Keratinocyte (primary cell): Measurements from ENCODE around the gene GNPAT. TPM values are rescaled to one million over a fixed set of nuclear protein-coding genes. Genes with fewer than 3 reads are reported as not detected.

Experiments
- DNase-seq: peaks from one replicate; pipeline ENCODE4 v3.0.0-alpha.2; 2011; ENCODE audit warnings: low read depth, missing footprints, low spot score
- FAIRE-seq: peaks from 2 replicates; lab custom pipeline; 2011; peaks lifted over from hg19 to GRCh38; lab: Jason Lieb, UNC
- H2AFZ ChIP-seq: 2 replicates; pipeline ENCODE4 v1.6.0; 2012; ENCODE audit warnings: low read length, control low read depth, inconsistent platforms; ENCODE audit not compliant: control insufficient read depth
- H3K27ac ChIP-seq: 2 replicates; pipeline ENCODE4 v1.5.1; 2011; ENCODE audit warnings: low read length; ENCODE audit not compliant: control insufficient read depth, insufficient read depth
- H3K27me3 ChIP-seq: 3 replicates; pipeline ENCODE4 v1.6.0; 2011; ENCODE audit warnings: low read length; ENCODE audit not compliant: control insufficient read depth, insufficient read depth; ENCODE audit errors: extremely low read depth
- H3K36me3 ChIP-seq, 2 experiments: 2 replicates in 1 of 2; 3 replicates in 1 of 2; pipeline ENCODE4 v1.5.1; 2011; ENCODE audit warnings: low read length in 2 of 2, mild to moderate bottlenecking in 1 of 2; ENCODE audit not compliant: control insufficient read depth in 2 of 2, insufficient read depth in 2 of 2; ENCODE audit errors: extremely low read depth in 1 of 2
- H3K4me1 ChIP-seq: 3 replicates; pipeline ENCODE4 v1.5.1; 2011; ENCODE audit warnings: low read length; ENCODE audit not compliant: control insufficient read depth, insufficient read depth; ENCODE audit errors: extremely low read depth
- H3K4me2 ChIP-seq: 3 replicates; pipeline ENCODE4 v1.6.0; 2011; ENCODE audit warnings: low read depth, low read length; ENCODE audit not compliant: control insufficient read depth, insufficient read depth; ENCODE audit errors: extremely low read depth
- H3K4me3 ChIP-seq, 3 experiments: fragments of 200-600 bp in 1 of 3; sonication (generic) in 1 of 3; 2 replicates in 2 of 3; 3 replicates in 1 of 3; pipeline ENCODE4 v1.5.1; 2011 to 2016; ENCODE audit warnings: low read length in 3 of 3, mild to moderate bottlenecking in 3 of 3, control low read depth in 2 of 3, inconsistent platforms in 1 of 3, low read depth in 1 of 3, mixed read lengths in 1 of 3, mixed run types in 1 of 3, moderate library complexity in 1 of 3; ENCODE audit not compliant: control insufficient read depth in 2 of 3, insufficient read depth in 2 of 3; ENCODE audit errors: extremely low read depth in 1 of 3
- H3K79me2 ChIP-seq: 2 replicates; pipeline ENCODE4 v1.6.0; 2012; ENCODE audit warnings: low read length; ENCODE audit not compliant: control insufficient read depth, insufficient read depth
- H3K9ac ChIP-seq: 3 replicates; pipeline ENCODE4 v1.6.0; 2011; ENCODE audit warnings: low read length; ENCODE audit not compliant: control insufficient read depth, insufficient read depth; ENCODE audit errors: extremely low read depth
- H3K9me1 ChIP-seq: 3 replicates; pipeline ENCODE4 v1.6.0; 2011; ENCODE audit warnings: low read length; ENCODE audit not compliant: control insufficient read depth, insufficient read depth; ENCODE audit errors: extremely low read depth
- H3K9me3 ChIP-seq: 2 replicates; pipeline ENCODE4 v1.5.1; 2012; ENCODE audit warnings: low read depth, low read length; ENCODE audit not compliant: control insufficient read depth
- H4K20me1 ChIP-seq: 3 replicates; pipeline ENCODE4 v1.6.0; 2011; ENCODE audit warnings: low read length; ENCODE audit not compliant: control insufficient read depth, insufficient read depth; ENCODE audit errors: extremely low read depth
- EZH2 ChIP-seq: IDR thresholded peaks from one replicate; pipeline ENCODE4 v1.6.1; 2012; ENCODE audit warnings: inconsistent platforms, mild to moderate bottlenecking, low read length, moderate library complexity
- dilution Hi-C: fragments of 300-500 bp; cut with MboI; formaldehyde crosslinking; loops from one replicate; pipeline ENCODE4 v1.7.0; 2020; ENCODE audit warnings: low sequenced_read_pairs; ENCODE audit not compliant: extremely low pct_ligation_motif_present
- polyA plus RNA-seq, 5 experiments: library from polyadenylated mRNA; depleted of rRNA in 3 of 5; stranded (reverse) in 3 of 5; stranded (forward) in 1 of 5; unstranded in 1 of 5; fragments of >200 nt; gene quantifications; 1 replicate in 1 of 5; 2 replicates in 3 of 5; 3 replicates in 1 of 5; pipeline versions ENCODE4 v1.2.1 to v1.2.3, GENCODE V29; 2011 to 2012; ENCODE audit warnings: missing spikeins in 2 of 5, low read depth in 1 of 5, low replicate concordance in 1 of 5
- TF ChIP-seq, protein P1 (sequence below), 3 experiments: IDR thresholded peaks in 1 of 3; conservative IDR thresholded peaks in 1 of 3; optimal IDR thresholded peaks in 1 of 3; 2 replicates in 2 of 3; 3 replicates in 1 of 3; pipeline versions ENCODE3 to v1.5.1; 2011; ENCODE audit warnings: low read length in 3 of 3, mild to moderate bottlenecking in 3 of 3, moderate library complexity in 2 of 3, control low read depth in 1 of 3, inconsistent platforms in 1 of 3; ENCODE audit not compliant: insufficient read depth in 2 of 3; ENCODE audit errors: extremely low read depth in 1 of 3

Gene GNPAT
- polyA plus RNA-seq, 1 donor (not counting 4 experiments of a cell fraction or from before 2014, with no cell fraction given), result 39.9 TPM

DNA sequence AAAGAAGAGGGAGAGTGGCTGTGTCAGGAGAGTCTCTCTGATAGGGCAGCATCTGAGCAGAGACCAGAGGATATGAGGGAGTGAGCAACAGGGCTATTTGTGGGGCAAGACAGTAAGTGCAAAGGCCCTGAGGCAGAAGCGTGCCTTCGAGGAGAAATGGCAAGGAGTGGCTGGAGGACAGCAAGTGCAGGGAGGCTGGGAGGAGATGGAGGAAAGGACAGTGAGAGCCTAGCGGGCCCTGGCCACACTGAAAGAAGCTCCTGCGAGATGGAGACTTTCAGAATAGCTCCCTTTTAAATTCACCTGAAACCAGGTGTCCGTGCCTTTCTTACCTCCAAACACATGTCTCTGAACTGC, 71.4 kb downstream of the GNPAT start:
- TF ChIP-seq EZH2, result no peak
- TF ChIP-seq, protein P1, sequence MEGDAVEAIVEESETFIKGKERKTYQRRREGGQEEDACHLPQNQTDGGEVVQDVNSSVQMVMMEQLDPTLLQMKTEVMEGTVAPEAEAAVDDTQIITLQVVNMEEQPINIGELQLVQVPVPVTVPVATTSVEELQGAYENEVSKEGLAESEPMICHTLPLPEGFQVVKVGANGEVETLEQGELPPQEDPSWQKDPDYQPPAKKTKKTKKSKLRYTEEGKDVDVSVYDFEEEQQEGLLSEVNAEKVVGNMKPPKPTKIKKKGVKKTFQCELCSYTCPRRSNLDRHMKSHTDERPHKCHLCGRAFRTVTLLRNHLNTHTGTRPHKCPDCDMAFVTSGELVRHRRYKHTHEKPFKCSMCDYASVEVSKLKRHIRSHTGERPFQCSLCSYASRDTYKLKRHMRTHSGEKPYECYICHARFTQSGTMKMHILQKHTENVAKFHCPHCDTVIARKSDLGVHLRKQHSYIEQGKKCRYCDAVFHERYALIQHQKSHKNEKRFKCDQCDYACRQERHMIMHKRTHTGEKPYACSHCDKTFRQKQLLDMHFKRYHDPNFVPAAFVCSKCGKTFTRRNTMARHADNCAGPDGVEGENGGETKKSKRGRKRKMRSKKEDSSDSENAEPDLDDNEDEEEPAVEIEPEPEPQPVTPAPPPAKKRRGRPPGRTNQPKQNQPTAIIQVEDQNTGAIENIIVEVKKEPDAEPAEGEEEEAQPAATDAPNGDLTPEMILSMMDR (optimal IDR thresholded peaks at IDR 0.05 in 1 of 3, IDR thresholded peaks at IDR 0.05 in 1 of 3, conservative IDR thresholded peaks at IDR 0.05 in 1 of 3; ENCODE audit: extremely low read depth in 1 of 3, insufficient read depth in 2 of 3, low read length in 3 of 3), result no peak
- H3K79me2 ChIP-seq, result no peaks in the 10 kb centered on the region
- H3K9me3 ChIP-seq, result no peaks in the 10 kb centered on the region
- no peaks in the 10 kb centered on the region for H3K4me1 ChIP-seq
- H3K36me3 ChIP-seq, result no peaks in the 10 kb centered on the region
- H2AFZ ChIP-seq, result no peak overlapping the region
- no peak overlapping the region for H3K9ac ChIP-seq
- dilution Hi-C loops, result no loop called here
- H3K27me3 ChIP-seq, result no peaks in the 10 kb centered on the region
- no peak overlapping the region for H3K4me3 ChIP-seq
- no peak for FAIRE-seq
- no peak overlapping the region for H3K27ac ChIP-seq
- DNase-seq, result no peak
- no peak overlapping the region for H3K4me2 ChIP-seq
- no peaks in the 10 kb centered on the region for H3K9me1 ChIP-seq
- no peaks in the 10 kb centered on the region for H4K20me1 ChIP-seq

DNA sequence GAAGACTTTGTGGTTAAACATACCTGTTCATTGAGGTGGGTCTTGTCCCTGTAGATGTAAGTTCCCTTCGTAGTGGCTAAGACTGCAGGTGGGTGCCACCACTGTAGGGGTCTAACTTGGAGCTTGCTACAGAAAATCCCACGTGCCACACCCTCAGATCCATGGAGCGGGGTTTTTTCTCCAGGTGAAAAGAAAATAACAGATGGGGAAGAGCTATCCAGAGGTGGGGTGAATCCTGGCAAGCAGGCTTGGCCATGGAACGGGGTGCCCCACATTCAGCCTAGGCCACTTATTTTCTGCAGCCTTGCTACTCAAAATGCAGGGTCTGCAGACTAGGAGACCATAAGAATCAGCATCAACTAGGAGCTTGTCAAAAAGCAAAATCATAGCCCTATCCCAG, 72.6 kb downstream of the GNPAT start:
- FAIRE-seq (no peak), DNase-seq (no peak)
- Histone ChIP-seq H3K36me3 (no peaks in the 10 kb centered on the region), H3K9ac (no peak overlapping the region), H3K27ac (no peak overlapping the region), H3K27me3 (no peaks in the 10 kb centered on the region), H3K9me1 (no peaks in the 10 kb centered on the region), H2AFZ (no peak overlapping the region), H3K4me2 (no peak overlapping the region), H3K9me3 (no peaks in the 10 kb centered on the region), H4K20me1 (no peaks in the 10 kb centered on the region), H3K4me1 (no peaks in the 10 kb centered on the region), H3K4me3 (no peak overlapping the region), H3K79me2 (no peaks in the 10 kb centered on the region)
- dilution Hi-C loops, result no loop called here
- TF ChIP-seq, protein P1 (optimal IDR thresholded peaks at IDR 0.05 in 1 of 3, IDR thresholded peaks at IDR 0.05 in 1 of 3, conservative IDR thresholded peaks at IDR 0.05 in 1 of 3; ENCODE audit: extremely low read depth in 1 of 3, insufficient read depth in 2 of 3, low read length in 3 of 3), result no peak
- no peak for TF ChIP-seq EZH2
